HG03520 (cell line): Measurements from ENCODE around the gene SPACA1.

Source experiments
- ATAC-seq: cut with Tn5 transposase; IDR thresholded peaks from one replicate; pipeline ENCODE4 v1.9.1; 2021; ENCODE audit warnings: mild to moderate bottlenecking, moderate library complexity; ENCODE audit not compliant: unreplicated experiment

SPACA1 gene

DNA sequence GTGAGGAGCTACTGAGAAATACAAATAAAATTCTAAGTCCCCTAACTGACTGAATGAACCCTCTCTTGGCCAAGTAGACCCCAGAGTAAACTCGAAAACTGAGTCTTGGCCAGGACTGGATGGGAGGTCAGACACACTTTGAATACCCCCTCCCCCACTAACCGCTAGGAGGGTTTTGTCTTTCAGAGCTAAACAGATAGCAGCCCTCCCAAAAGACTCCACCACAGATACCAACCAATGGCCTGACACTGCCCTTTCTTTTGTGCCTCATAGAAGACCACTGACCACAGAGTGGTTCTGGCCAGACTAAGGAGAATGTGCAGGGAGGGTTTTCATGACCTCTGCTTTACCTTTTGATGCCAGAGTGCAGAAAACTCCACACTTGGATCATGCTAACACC is 42.1 kb downstream of the SPACA1 start:
- ATAC-seq = no peak

DNA sequence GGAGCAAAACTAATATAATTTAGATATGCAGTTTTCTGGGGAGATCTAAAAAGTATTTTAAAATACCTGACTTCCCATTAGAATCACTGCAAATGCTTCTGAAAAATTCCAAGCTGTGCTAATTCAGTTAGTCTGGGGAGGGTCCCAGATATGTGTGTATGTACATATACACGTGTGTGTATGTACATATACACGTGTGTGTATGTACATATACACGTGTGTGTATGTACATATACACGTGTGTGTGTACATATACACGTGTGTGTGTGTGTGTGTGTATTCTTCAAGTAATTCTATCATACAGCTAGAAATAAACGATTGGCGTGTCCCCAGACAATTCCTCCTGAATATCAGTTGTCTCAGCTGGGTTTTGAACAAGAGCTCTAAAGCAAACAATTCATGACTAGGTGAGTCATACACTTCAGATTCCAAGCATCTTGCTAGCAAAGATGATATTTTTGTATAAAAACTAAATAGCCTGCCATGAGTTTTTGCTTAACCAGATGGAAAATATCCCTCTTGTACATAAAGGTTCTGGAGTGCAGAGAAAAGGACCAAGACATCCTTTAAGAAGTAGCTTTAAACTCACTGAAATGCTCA is 58.2 kb downstream of the SPACA1 start:
- no peak for ATAC-seq

DNA sequence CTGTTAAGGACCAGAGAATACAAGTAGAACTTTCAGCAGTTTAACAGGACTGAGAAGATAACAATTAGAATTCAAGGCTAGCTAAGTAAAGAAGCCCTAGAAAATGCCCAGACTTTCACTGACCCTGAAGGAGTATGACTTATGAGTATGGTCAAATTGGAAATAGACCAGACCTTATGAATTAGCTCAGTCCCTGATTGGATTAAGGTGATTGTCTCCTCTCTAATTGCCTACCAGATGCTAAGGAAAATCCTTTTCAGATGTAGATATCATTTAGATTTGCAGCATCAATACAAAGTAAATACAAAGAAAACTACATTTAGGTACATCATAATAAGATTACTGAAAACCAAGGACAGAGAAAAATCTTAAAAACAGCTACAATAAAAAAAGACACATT is 59.6 kb downstream of the SPACA1 start:
- ATAC-seq = no peak

GRCh38 chr6:88111991-88112390 is 64.3 kb downstream of the SPACA1 start:
- no peak for ATAC-seq

DNA sequence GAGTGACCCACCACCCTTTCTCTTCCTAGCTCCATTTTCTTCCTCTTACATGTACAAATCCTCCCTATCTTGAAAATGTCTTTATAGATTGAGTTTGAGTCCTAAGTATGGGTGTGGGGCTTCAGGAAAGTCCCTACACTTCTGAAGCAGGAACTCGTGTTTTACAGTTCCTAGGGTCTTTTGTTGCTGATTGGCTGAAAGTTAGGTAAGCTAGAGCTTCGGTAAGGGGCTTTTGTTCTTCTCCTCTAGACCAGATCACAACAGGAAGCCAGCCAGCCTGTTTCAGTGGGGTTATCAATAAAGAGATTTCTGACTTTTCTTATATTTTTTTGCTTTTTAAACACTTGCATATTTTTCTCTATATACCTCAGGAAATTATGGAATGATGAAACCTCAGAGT is 67.2 kb downstream of the SPACA1 start:
- no peak for ATAC-seq

GRCh38 chr6:88115307-88115706 is 67.7 kb downstream of the SPACA1 start:
- no peak for ATAC-seq

GRCh38 chr6:88116276-88116675 is 68.6 kb downstream of the SPACA1 start:
- no peak for ATAC-seq
